GM18873 (cell line): ENCODE data around the gene SFXN3.

Experiments used
- ATAC-seq: cut with Tn5 transposase; IDR thresholded peaks from one replicate; pipeline ENCODE4 v1.9.1; 2021; ENCODE audit warnings: mild to moderate bottlenecking, moderate library complexity, moderate number of reproducible peaks; ENCODE audit not compliant: unreplicated experiment, low FRiP score

The SFXN3 gene

GRCh38 chr10:101069441-101069840 lies 38.4 kb downstream of the SFXN3 start:
- no peak for ATAC-seq

GRCh38 chr10:101070098-101070497 lies 39.1 kb downstream of the SFXN3 start:
- no peak for ATAC-seq

- ATAC-seq: no peak
Measured at GRCh38 chr10:101071267-101071884, 40.3 kb downstream of the SFXN3 start.

- ATAC-seq: no peak
Measured at GRCh38 chr10:101071885-101072433, 40.9 kb downstream of the SFXN3 start.

GRCh38 chr10:101072923-101073322 lies 41.9 kb downstream of the SFXN3 start:
- ATAC-seq: no peak

- ATAC-seq: no peak
Measured at GRCh38 chr10:101073631-101074030, 42.6 kb downstream of the SFXN3 start.

GRCh38 chr10:101075775-101076174 lies 44.7 kb downstream of the SFXN3 start:
- no peak for ATAC-seq

GRCh38 chr10:101076630-101077029 lies 45.6 kb downstream of the SFXN3 start:
- ATAC-seq: no peak

GRCh38 chr10:101079874-101080273 lies 48.8 kb downstream of the SFXN3 start:
- no peak for ATAC-seq

- no peak for ATAC-seq
Measured at GRCh38 chr10:101080933-101081931, 50.2 kb downstream of the SFXN3 start.

- no peak for ATAC-seq
Measured at GRCh38 chr10:101085846-101086245, 54.8 kb downstream of the SFXN3 start.

- no peak for ATAC-seq
Measured at GRCh38 chr10:101087376-101087775, 56.3 kb downstream of the SFXN3 start.

GRCh38 chr10:101087965-101088364 lies 56.9 kb downstream of the SFXN3 start:
- ATAC-seq: no peak

GRCh38 chr10:101089520-101090299 lies 58.7 kb downstream of the SFXN3 start:
- no peak for ATAC-seq

GRCh38 chr10:101090597-101090996 lies 59.6 kb downstream of the SFXN3 start:
- ATAC-seq: no peak
